ENCODE data around the gene MICU2. TPM values are rescaled to one million over a fixed set of nuclear protein-coding genes. Genes with fewer than 3 reads are reported as not detected.
A peak's percentile ranks its signal among the peaks of the same experiment; 100 is the strongest.

MICU2 gene
- total RNA-seq, 2 experiments from 2014 or later = 33.0 to 35.0 TPM

DNA sequence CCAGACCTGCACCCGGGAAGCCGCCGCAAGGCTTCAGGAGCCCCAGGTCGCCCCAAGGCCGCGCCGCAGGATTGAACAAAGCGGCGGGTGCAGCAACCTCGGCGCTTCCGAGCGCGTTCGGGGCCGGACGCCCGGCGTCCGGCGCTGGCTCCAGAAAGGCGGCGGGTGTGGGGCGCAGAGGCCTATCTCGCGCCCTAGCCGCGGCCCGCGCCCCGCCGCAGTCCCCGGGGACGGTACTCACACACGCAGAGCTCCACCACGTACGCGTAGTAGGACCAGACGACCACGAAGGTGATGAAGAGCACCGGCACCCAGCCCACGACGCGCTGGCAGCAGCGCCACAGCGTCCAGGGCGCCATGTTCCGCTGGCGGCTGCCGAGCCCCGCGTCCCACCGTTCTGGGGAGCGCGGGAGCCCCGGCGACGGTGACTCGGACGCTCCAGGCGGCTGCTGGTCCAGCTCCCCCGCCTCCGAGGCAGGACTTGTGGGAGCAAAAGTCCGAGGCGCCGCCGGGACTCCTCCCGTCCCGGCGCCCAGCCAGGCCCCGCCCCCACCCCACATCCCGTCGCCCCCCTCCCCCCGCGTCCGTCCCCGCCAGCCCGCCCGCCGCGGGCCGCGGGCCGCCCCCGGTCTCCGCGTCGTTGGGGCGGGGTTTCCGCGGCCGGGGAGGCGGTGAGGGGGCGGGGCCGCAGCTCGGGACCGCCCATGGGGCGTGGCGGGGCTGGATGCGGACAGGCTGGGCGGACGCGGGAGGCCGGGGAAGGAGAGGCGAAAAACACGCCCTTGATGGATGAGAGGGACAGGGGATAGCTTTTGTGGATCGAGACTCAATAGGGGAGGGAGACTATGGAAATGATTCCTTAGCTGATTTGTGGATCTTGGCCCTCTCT, 144.9 kb downstream of the MICU2 start, which contains the start of gene ZDHHC20:
ZDHHC20 (minus strand) TSS at position 491 of the 889 bp plus-strand sequence; CDS start at position 359, 132 bp downstream.
- H3K4me3 Mint-ChIP-seq = peak within 1 kb of the TSS; percentile 94
- H3K27me3 Mint-ChIP-seq = no peaks in the 10 kb centered on the region
- H3K4me1 Mint-ChIP-seq = peaks cover 30% of the 10 kb centered on the region
- peaks cover 15% of the 10 kb centered on the region for H3K36me3 Mint-ChIP-seq
- DNase-seq = peak; percentile 91
- peak within 1 kb of the TSS; percentile 92 for H3K27ac Mint-ChIP-seq
- H3K9me3 Mint-ChIP-seq = peaks cover 11% of the 10 kb centered on the region

- Mint-ChIP-seq H3K27me3 (no peaks in the 10 kb centered on the region), H3K27ac (peak overlapping the region; percentile 92), H3K4me1 (peaks cover 31% of the 10 kb centered on the region), H3K9me3 (peaks cover 11% of the 10 kb centered on the region), H3K4me3 (peak overlapping the region; percentile 94), H3K36me3 (peaks cover 16% of the 10 kb centered on the region)
- DNase-seq = peak; percentile 62
These were observed 145.5 kb downstream of the MICU2 start for GRCh38 chr13:21458451-21458812.

DNA sequence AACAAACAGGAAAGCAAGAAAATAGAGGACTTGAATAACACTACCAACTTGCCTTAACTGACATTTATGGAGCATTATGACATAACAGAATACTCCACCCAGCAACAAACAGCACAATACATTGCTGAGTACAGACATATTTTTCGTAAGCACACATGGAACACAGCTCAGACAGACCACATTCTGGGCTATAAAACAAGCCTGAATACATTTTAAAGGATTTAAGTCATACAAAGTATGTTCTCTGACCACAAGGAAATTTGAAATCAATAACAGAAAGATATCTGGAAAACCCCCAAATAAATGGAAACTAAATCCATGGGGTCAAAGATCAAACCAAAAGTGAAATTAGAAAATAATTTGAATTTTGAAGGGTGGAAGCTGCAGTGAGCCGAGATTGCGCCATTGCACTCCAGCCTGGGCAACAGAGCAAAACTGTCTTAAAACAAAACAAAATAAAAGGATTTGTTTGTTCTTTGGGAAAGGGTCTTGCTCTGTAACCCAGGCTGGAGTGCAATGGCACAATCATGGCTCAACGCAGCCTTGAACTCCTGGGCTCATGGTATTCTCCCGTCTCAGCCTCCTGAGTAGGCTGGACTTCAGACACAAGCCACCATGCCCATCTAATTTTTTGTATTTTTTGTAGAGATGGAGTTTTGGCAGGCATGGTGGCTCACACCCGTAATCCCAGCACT, 150.4 kb downstream of the MICU2 start:
- DNase-seq = no peak
- peaks cover 44% of the 10 kb centered on the region for H3K4me1 Mint-ChIP-seq
- no peak overlapping the region for H3K27ac Mint-ChIP-seq
- peaks cover 41% of the 10 kb centered on the region for H3K36me3 Mint-ChIP-seq
- no peak overlapping the region for H3K4me3 Mint-ChIP-seq
- H3K9me3 Mint-ChIP-seq = peaks cover 24% of the 10 kb centered on the region
- H3K27me3 Mint-ChIP-seq = no peaks in the 10 kb centered on the region

DNA sequence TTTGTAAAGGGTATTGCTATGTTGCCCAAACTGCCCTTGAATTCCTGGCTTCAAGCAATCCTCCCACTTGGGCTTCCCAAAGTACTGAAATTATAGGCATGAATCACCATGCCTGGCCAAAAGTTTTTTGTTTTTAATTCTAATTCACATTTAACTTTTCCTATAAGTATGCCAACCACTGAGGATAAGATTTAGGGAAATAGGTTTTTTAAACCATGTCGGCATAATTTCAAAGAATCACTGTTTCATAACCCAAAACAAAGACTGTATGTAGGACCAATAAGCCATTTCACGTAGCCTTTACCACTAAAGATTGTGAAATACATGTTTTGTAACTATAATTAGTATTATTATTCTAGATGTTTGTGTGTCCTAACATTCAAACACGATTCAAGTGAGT, 153.0 kb downstream of the MICU2 start:
- no peak overlapping the region for H3K27ac Mint-ChIP-seq
- peaks cover 46% of the 10 kb centered on the region for H3K36me3 Mint-ChIP-seq
- H3K9me3 Mint-ChIP-seq = peaks cover 24% of the 10 kb centered on the region
- no peaks in the 10 kb centered on the region for H3K27me3 Mint-ChIP-seq
- no peak for DNase-seq
- no peak overlapping the region for H3K4me3 Mint-ChIP-seq
- H3K4me1 Mint-ChIP-seq = peaks cover 32% of the 10 kb centered on the region

GRCh38 chr13:21446656-21447055, 157.3 kb downstream of the MICU2 start:
- H3K36me3 Mint-ChIP-seq = peaks cover 23% of the 10 kb centered on the region
- DNase-seq = no peak

DNA sequence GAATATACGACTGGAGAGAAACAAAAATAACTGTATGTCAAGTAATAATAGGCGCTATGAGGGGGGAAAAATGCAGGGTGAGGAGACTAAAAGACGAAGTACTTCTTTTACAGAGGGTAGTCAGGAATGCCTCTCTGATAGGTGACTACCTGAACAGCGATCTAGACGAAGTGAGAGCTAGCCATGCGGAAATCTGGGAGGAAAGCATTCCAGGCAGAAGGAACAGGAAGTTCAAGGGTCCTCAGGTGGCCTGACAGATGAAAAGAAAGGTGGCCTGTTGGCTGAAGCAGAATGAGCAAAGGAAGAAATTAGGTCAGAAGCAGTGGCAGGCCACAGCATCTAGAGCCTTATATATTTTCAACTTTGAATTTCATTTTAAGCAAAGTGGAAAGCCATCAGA, 158.2 kb downstream of the MICU2 start:
- Mint-ChIP-seq H3K4me3 (no peak overlapping the region), H3K36me3 (peaks cover 22% of the 10 kb centered on the region), H3K27ac (no peak overlapping the region), H3K27me3 (no peaks in the 10 kb centered on the region), H3K4me1 (peaks cover 34% of the 10 kb centered on the region), H3K9me3 (peaks cover 2% of the 10 kb centered on the region)
- DNase-seq = no peak

More at GRCh38 chr13:21446656-21447055, 157.3 kb downstream of the MICU2 start:
- H3K9me3 Mint-ChIP-seq = peaks cover 1% of the 10 kb centered on the region
- peaks cover 30% of the 10 kb centered on the region for H3K4me1 Mint-ChIP-seq
- no peaks in the 10 kb centered on the region for H3K27me3 Mint-ChIP-seq
- H3K4me3 Mint-ChIP-seq = no peak overlapping the region
- H3K27ac Mint-ChIP-seq = no peak overlapping the region

DNA sequence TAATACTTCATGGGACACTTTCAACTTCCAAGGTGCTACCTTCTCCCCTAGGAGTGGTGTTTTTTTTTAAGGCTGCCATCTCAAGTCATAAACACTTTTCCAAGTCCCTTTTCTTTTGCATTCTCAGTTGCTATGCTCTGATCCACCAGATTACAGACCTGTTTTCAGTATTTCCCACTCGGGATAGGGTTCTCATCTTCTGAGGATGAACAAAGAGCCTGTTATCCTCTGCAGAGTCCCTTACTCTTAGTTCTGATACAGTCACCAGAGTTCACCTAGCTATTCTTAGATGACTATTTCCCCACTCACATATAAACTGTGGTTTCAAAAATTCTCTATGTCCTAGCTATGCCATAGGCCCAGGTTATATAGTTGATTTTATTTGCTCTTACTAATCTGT, 160.8 kb downstream of the MICU2 start:
- Mint-ChIP-seq H3K36me3 (peaks cover 26% of the 10 kb centered on the region), H3K27ac (no peak overlapping the region), H3K9me3 (peaks cover 4% of the 10 kb centered on the region), H3K4me1 (peaks cover 30% of the 10 kb centered on the region), H3K4me3 (no peak overlapping the region), H3K27me3 (no peaks in the 10 kb centered on the region)
- DNase-seq = no peak

Other genes starting within 250 kb of the MICU2 start
- 10 to 100 TPM; 52.0 to 52.8 TPM for gene ZDHHC20, start 144.9 kb downstream of the MICU2 start, total RNA-seq
- gene FGF9, start 66.9 kb upstream of the MICU2 start, total RNA-seq = under 1 TPM; 0.25 to 0.50 TPM